ENCODE measurements around the gene ARRB1. TPM values are rescaled to one million over a fixed set of nuclear protein-coding genes. Genes with fewer than 3 reads are reported as not detected.
A peak's percentile ranks its signal among the peaks of the same experiment; 100 is the strongest.

Gene ARRB1
- total RNA-seq, 2 donors from 2014 or later = 26.3 to 39.6 TPM

GRCh38 chr11:75344761-75345454 lies 6.6 kb downstream of the ARRB1 start:
- Mint-ChIP-seq H3K36me3 (ENCODE audit: low read depth) (no peaks in the 10 kb centered on the region), H3K4me3 (no peak overlapping the region), H3K4me1 (peaks cover 78% of the 10 kb centered on the region), H3K27ac (peak overlapping the region; percentile 75), H3K27me3 (no peaks in the 10 kb centered on the region)
- ATAC-seq = no peak
- DNase-seq = no peak
- H3K9me3 ChIP-seq (ENCODE audit: control insufficient read depth, low read length, poor library complexity, severe bottlenecking) = no peaks in the 10 kb centered on the region

GRCh38 chr11:75344186-75344585 lies 7.3 kb downstream of the ARRB1 start:
- Mint-ChIP-seq H3K4me1 (peaks cover 79% of the 10 kb centered on the region), H3K36me3 (ENCODE audit: low read depth) (no peaks in the 10 kb centered on the region), H3K27me3 (no peaks in the 10 kb centered on the region), H3K27ac (peak overlapping the region; percentile 75), H3K4me3 (no peak overlapping the region)
- ATAC-seq (no peak), DNase-seq (no peak)
- no peaks in the 10 kb centered on the region for H3K9me3 ChIP-seq (ENCODE audit: control insufficient read depth, low read length, poor library complexity, severe bottlenecking)

GRCh38 chr11:75342966-75343870 lies 8.2 kb downstream of the ARRB1 start:
- no peak for DNase-seq
- Mint-ChIP-seq H3K4me1 (peaks cover 83% of the 10 kb centered on the region), H3K27ac (peak overlapping the region; percentile 93), H3K4me3 (peak overlapping the region; percentile 28), H3K36me3 (ENCODE audit: low read depth) (no peaks in the 10 kb centered on the region), H3K27me3 (no peaks in the 10 kb centered on the region)
- no peaks in the 10 kb centered on the region for H3K9me3 ChIP-seq (ENCODE audit: control insufficient read depth, low read length, poor library complexity, severe bottlenecking)
- no peak for ATAC-seq

GRCh38 chr11:75342231-75342918 lies 9.1 kb downstream of the ARRB1 start:
- Mint-ChIP-seq H3K36me3 (ENCODE audit: low read depth) (no peaks in the 10 kb centered on the region), H3K27me3 (no peaks in the 10 kb centered on the region), H3K27ac (peak overlapping the region; percentile 93), H3K4me1 (peaks cover 82% of the 10 kb centered on the region), H3K4me3 (peak overlapping the region; percentile 80)
- no peaks in the 10 kb centered on the region for H3K9me3 ChIP-seq (ENCODE audit: control insufficient read depth, low read length, poor library complexity, severe bottlenecking)
- no peak for ATAC-seq
- no peak for DNase-seq

GRCh38 chr11:75341612-75342011 lies 9.8 kb downstream of the ARRB1 start:
- H3K9me3 ChIP-seq (ENCODE audit: control insufficient read depth, low read length, poor library complexity, severe bottlenecking) = no peaks in the 10 kb centered on the region
- no peaks in the 10 kb centered on the region for H3K36me3 Mint-ChIP-seq (ENCODE audit: low read depth)
- no peak for DNase-seq
- peak overlapping the region; percentile 93 for H3K27ac Mint-ChIP-seq
- peak overlapping the region; percentile 87 for H3K4me3 Mint-ChIP-seq
- H3K4me1 Mint-ChIP-seq = peaks cover 84% of the 10 kb centered on the region
- no peaks in the 10 kb centered on the region for H3K27me3 Mint-ChIP-seq
- ATAC-seq = no peak

- Mint-ChIP-seq H3K27ac (peak overlapping the region; percentile 93), H3K4me1 (peaks cover 72% of the 10 kb centered on the region), H3K4me3 (peak overlapping the region; percentile 87), H3K36me3 (ENCODE audit: low read depth) (no peaks in the 10 kb centered on the region), H3K27me3 (no peaks in the 10 kb centered on the region)
- ATAC-seq (peak; percentile 15), DNase-seq (no peak)
- H3K9me3 ChIP-seq (ENCODE audit: control insufficient read depth, low read length, poor library complexity, severe bottlenecking) = no peaks in the 10 kb centered on the region
Observed at GRCh38 chr11:75339685-75340409, 11.6 kb downstream of the ARRB1 start.

GRCh38 chr11:75338516-75339208 lies 12.8 kb downstream of the ARRB1 start:
- Mint-ChIP-seq H3K27me3 (no peaks in the 10 kb centered on the region), H3K4me3 (peak overlapping the region; percentile 76), H3K36me3 (ENCODE audit: low read depth) (no peaks in the 10 kb centered on the region), H3K4me1 (peaks cover 70% of the 10 kb centered on the region), H3K27ac (peak overlapping the region; percentile 93)
- ATAC-seq (no peak), DNase-seq (no peak)
- no peaks in the 10 kb centered on the region for H3K9me3 ChIP-seq (ENCODE audit: control insufficient read depth, low read length, poor library complexity, severe bottlenecking)

- no peak for ATAC-seq
- Mint-ChIP-seq H3K36me3 (ENCODE audit: low read depth) (no peaks in the 10 kb centered on the region), H3K27ac (no peak overlapping the region), H3K4me3 (no peak overlapping the region), H3K4me1 (peaks cover 66% of the 10 kb centered on the region), H3K27me3 (no peaks in the 10 kb centered on the region)
- no peaks in the 10 kb centered on the region for H3K9me3 ChIP-seq (ENCODE audit: control insufficient read depth, low read length, poor library complexity, severe bottlenecking)
- DNase-seq = no peak
Observed at GRCh38 chr11:75337195-75337654, 14.2 kb downstream of the ARRB1 start.

GRCh38 chr11:75334976-75335375 lies 16.5 kb downstream of the ARRB1 start:
- H3K36me3 Mint-ChIP-seq (ENCODE audit: low read depth) = no peaks in the 10 kb centered on the region
- H3K4me3 Mint-ChIP-seq = no peak overlapping the region
- ATAC-seq = no peak
- no peaks in the 10 kb centered on the region for H3K9me3 ChIP-seq (ENCODE audit: control insufficient read depth, low read length, poor library complexity, severe bottlenecking)
- no peaks in the 10 kb centered on the region for H3K27me3 Mint-ChIP-seq
- no peak for DNase-seq
- H3K27ac Mint-ChIP-seq = no peak overlapping the region
- H3K4me1 Mint-ChIP-seq = peaks cover 48% of the 10 kb centered on the region

GRCh38 chr11:75334402-75334891 lies 17.0 kb downstream of the ARRB1 start:
- no peaks in the 10 kb centered on the region for H3K9me3 ChIP-seq (ENCODE audit: control insufficient read depth, low read length, poor library complexity, severe bottlenecking)
- DNase-seq (no peak), ATAC-seq (no peak)
- Mint-ChIP-seq H3K36me3 (ENCODE audit: low read depth) (no peaks in the 10 kb centered on the region), H3K4me1 (peaks cover 49% of the 10 kb centered on the region), H3K4me3 (peak overlapping the region; percentile 12), H3K27me3 (no peaks in the 10 kb centered on the region), H3K27ac (no peak overlapping the region)

- H3K4me1 Mint-ChIP-seq = peaks cover 45% of the 10 kb centered on the region
- no peak overlapping the region for H3K27ac Mint-ChIP-seq
- no peak for DNase-seq
- ATAC-seq = no peak
- H3K4me3 Mint-ChIP-seq = no peak overlapping the region
- H3K9me3 ChIP-seq (ENCODE audit: control insufficient read depth, low read length, poor library complexity, severe bottlenecking) = no peaks in the 10 kb centered on the region
- H3K27me3 Mint-ChIP-seq = no peaks in the 10 kb centered on the region
- H3K36me3 Mint-ChIP-seq (ENCODE audit: low read depth) = no peaks in the 10 kb centered on the region
Observed at GRCh38 chr11:75333807-75334140, 17.7 kb downstream of the ARRB1 start.

Data from T-helper 17 cell (primary cell).